Smooth muscle cell (in vitro differentiated cells): ENCODE data around the gene DCTN4. TPM values are rescaled to one million over a fixed set of nuclear protein-coding genes. Genes with fewer than 3 reads are reported as not detected.

ENCODE experiments used
- DNase-seq: peaks from one replicate; lab custom pipeline; 2025; ENCODE audit not compliant: unreplicated experiment; lab: John Stamatoyannopoulos, UW
- H2AFZ ChIP-seq: fragments of 200-600 bp; sonication (generic); 2 replicates; pipeline ENCODE4 v1.6.0; 2016; ENCODE audit warnings: antibody characterized with exemption, low read depth, mild to moderate bottlenecking
- H3F3A ChIP-seq: fragments of 200-600 bp; sonication (generic); 2 replicates; pipeline ENCODE4 v1.6.0; 2017; ENCODE audit warnings: antibody characterized with exemption, low read depth
- H3K27ac ChIP-seq: fragments of 200-600 bp; sonication (generic); 2 replicates; pipeline ENCODE4 v1.5.1; 2016; ENCODE audit warnings: low read depth, mild to moderate bottlenecking
- H3K27me3 ChIP-seq: fragments of 200-600 bp; sonication (generic); 2 replicates; pipeline ENCODE4 v1.6.1; 2016; ENCODE audit warnings: low read depth, mild to moderate bottlenecking
- H3K36me3 ChIP-seq: fragments of 200-600 bp; sonication (generic); 2 replicates; pipeline ENCODE4 v1.5.1; 2016; ENCODE audit warnings: low read depth
- H3K4me1 ChIP-seq: fragments of 200-600 bp; sonication (generic); 2 replicates; pipeline ENCODE4 v1.5.1; 2016; ENCODE audit warnings: low read depth
- H3K4me2 ChIP-seq: fragments of 200-600 bp; sonication (generic); 2 replicates; pipeline ENCODE4 v1.6.0; 2016; ENCODE audit warnings: mild to moderate bottlenecking
- H3K4me3 ChIP-seq: fragments of 200-600 bp; sonication (generic); 2 replicates; pipeline ENCODE4 v1.5.1; 2016; ENCODE audit warnings: mild to moderate bottlenecking
- H3K79me2 ChIP-seq: fragments of 200-600 bp; sonication (generic); 2 replicates; pipeline ENCODE4 v1.6.0; 2016; ENCODE audit warnings: low read depth, mild to moderate bottlenecking
- H3K9ac ChIP-seq: fragments of 200-600 bp; sonication (generic); 2 replicates; pipeline ENCODE4 v1.6.0; 2016; ENCODE audit warnings: low read depth
- H3K9me3 ChIP-seq: fragments of 200-600 bp; sonication (generic); replicated peaks from 2 replicates; pipeline ENCODE4 v1.5.1; 2016; ENCODE audit warnings: low read depth
- H4K20me1 ChIP-seq: fragments of 200-600 bp; sonication (generic); 2 replicates; pipeline ENCODE4 v1.6.0; 2016; ENCODE audit warnings: low read depth
- CTCF ChIP-seq: fragments of 200-600 bp; sonication (generic); IDR thresholded peaks from 2 replicates; pipeline ENCODE4 v1.5.1; 2017; ENCODE audit warnings: borderline replicate concordance, mild to moderate bottlenecking, antibody characterized with exemption; ENCODE audit not compliant: insufficient read depth, poor library complexity, severe bottlenecking
- WGBS: methylation state at CpG from one replicate; pipeline ENCODE4 v1.1.7; 2016; ENCODE audit warnings: low lambda C conversion rate; 5-methylcytosine and 5-hydroxymethylcytosine counted together
- polyA plus RNA-seq: library from polyadenylated mRNA; unstranded; fragments of >200 nt; fragmentation: Nextera tagmentation; extraction: Ambion mirVana; gene quantifications from 2 replicates; pipeline ENCODE4 v1.2.1, GENCODE V29; 2016
- total RNA-seq: library from RNA; depleted of rRNA; stranded (reverse); fragments of >200 nt; gene quantifications from 2 replicates; pipeline ENCODE4 v1.2.3, GENCODE V29; 2014

Gene DCTN4
- total and polyA plus RNA-seq, 2 experiments from 2014 or later, result 38.7 to 77.7 TPM

- DNase-seq, result no peak
- Histone ChIP-seq H3K27ac (no peak overlapping the region), H3K9me3 (no peaks in the 10 kb centered on the region), H3F3A (no peaks in the 10 kb centered on the region), H3K4me3 (no peak overlapping the region), H3K4me2 (no peak overlapping the region), H2AFZ (no peak overlapping the region), H3K36me3 (peaks cover 51% of the 10 kb centered on the region), H4K20me1 (peaks cover 15% of the 10 kb centered on the region), H3K4me1 (no peaks in the 10 kb centered on the region), H3K79me2 (peaks cover 50% of the 10 kb centered on the region), H3K27me3 (no peaks in the 10 kb centered on the region), H3K9ac (no peak overlapping the region)
- WGBS, result 92% methylated on average over 6 of the region's 6 CpGs
- no peak for TF ChIP-seq CTCF
These were observed 27.1 kb downstream of the DCTN4 start for GRCh38 chr5:150731669-150732242.

- peak overlapping the region; percentile 12 for H3K27ac ChIP-seq
- H3K9me3 ChIP-seq, result no peaks in the 10 kb centered on the region
- peaks cover 54% of the 10 kb centered on the region for H3K36me3 ChIP-seq
- peaks cover 6% of the 10 kb centered on the region for H4K20me1 ChIP-seq
- H3K27me3 ChIP-seq, result no peaks in the 10 kb centered on the region
- no peak for DNase-seq
- no peak overlapping the region for H3K4me3 ChIP-seq
- TF ChIP-seq CTCF, result no peak
- H3K4me1 ChIP-seq, result no peaks in the 10 kb centered on the region
- no peaks in the 10 kb centered on the region for H3F3A ChIP-seq
- WGBS, result 59% methylated on average over 4 of the region's 4 CpGs
- H2AFZ ChIP-seq, result no peak overlapping the region
- peaks cover 34% of the 10 kb centered on the region for H3K79me2 ChIP-seq
- no peak overlapping the region for H3K9ac ChIP-seq
- H3K4me2 ChIP-seq, result no peak overlapping the region
These were observed 29.0 kb downstream of the DCTN4 start for GRCh38 chr5:150729859-150730258.

DNA sequence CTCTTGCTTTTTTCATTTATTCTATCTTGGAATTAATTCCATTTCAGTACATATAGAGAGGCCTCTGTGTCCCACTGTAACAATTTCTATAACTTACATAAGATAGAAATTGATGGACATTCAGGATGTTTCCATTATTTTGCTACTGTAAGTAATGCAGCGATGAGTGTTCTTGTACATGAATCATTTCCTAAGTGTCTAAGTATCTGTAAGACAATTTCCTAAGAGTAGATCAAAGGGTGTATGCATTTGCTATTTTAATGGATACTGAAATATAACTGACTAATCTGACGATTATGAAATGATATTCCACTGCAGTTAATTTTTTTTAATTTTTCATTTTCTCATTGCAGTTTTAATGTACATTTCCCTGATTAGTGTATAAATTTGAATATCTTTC is 35.0 kb downstream of the DCTN4 start:
- Histone ChIP-seq H3K9ac (no peak overlapping the region), H3F3A (no peaks in the 10 kb centered on the region), H4K20me1 (no peaks in the 10 kb centered on the region), H3K4me2 (no peak overlapping the region), H3K27me3 (no peaks in the 10 kb centered on the region), H2AFZ (no peak overlapping the region), H3K4me1 (no peaks in the 10 kb centered on the region), H3K36me3 (peaks cover 68% of the 10 kb centered on the region), H3K9me3 (no peaks in the 10 kb centered on the region), H3K79me2 (peaks cover 6% of the 10 kb centered on the region), H3K27ac (no peak overlapping the region), H3K4me3 (no peak overlapping the region)
- no peak for TF ChIP-seq CTCF
- no peak for DNase-seq
- WGBS, result 50% methylated on average over 2 of the region's 2 CpGs

DNA sequence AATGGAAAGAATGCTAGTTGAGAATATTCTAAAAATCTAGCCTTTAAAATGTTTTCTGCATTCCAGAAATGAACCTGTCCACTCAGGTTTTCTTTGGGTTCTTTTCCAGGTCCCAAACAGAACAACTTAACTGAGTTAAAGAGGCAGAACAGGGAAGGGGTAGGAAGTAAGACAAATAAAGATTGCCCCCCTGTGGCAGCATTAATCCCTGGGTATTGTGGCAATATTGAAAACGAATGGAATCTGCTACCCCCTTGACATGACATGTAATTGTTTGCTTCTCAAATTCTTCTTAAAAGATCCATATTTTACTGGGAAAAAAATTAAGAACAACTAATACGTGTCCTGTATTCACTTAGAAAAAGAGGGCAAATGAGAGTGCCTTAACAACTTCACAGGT is 48.7 kb downstream of the DCTN4 start:
- H3K36me3 ChIP-seq, result peaks cover 24% of the 10 kb centered on the region
- no peak overlapping the region for H2AFZ ChIP-seq
- no peaks in the 10 kb centered on the region for H3K9me3 ChIP-seq
- no peak overlapping the region for H3K27ac ChIP-seq
- no peak overlapping the region for H3K4me3 ChIP-seq
- H3K27me3 ChIP-seq, result no peaks in the 10 kb centered on the region
- no peak overlapping the region for H3K4me2 ChIP-seq
- DNase-seq, result no peak
- no peaks in the 10 kb centered on the region for H3F3A ChIP-seq
- H3K79me2 ChIP-seq, result no peaks in the 10 kb centered on the region
- H3K9ac ChIP-seq, result no peak overlapping the region
- 90% methylated on average over 2 of the region's 2 CpGs for WGBS
- H4K20me1 ChIP-seq, result no peaks in the 10 kb centered on the region
- peak; percentile 19 for TF ChIP-seq CTCF
- H3K4me1 ChIP-seq, result no peaks in the 10 kb centered on the region
